GM06990 (cell line): ENCODE results near the gene SPSB3.

Experiments used
- DNase-seq: peaks from one replicate; pipeline ENCODE4 v3.0.0-alpha.2; 2011; ENCODE audit not compliant: insufficient read length; ENCODE audit errors: extremely low read depth
- H3K27me3 ChIP-seq: replicated peaks from 2 replicates; pipeline ENCODE4 v1.6.0; 2011; ENCODE audit warnings: low read length; ENCODE audit not compliant: control insufficient read depth, insufficient read depth
- H3K36me3 ChIP-seq: 2 replicates; pipeline ENCODE4 v1.5.1; 2011; ENCODE audit warnings: low read length; ENCODE audit not compliant: control insufficient read depth, insufficient read depth
- H3K4me3 ChIP-seq: replicated peaks from 2 replicates; pipeline ENCODE4 v1.5.1; 2011; ENCODE audit warnings: low read depth, mild to moderate bottlenecking, control low read depth, low read length
- CTCF ChIP-seq: IDR thresholded peaks from 2 replicates; pipeline ENCODE4 v1.5.1; 2011; ENCODE audit warnings: low read length, control low read depth, mild to moderate bottlenecking, inconsistent platforms; ENCODE audit not compliant: insufficient read depth, poor library complexity, severe bottlenecking

The SPSB3 gene

GRCh38 chr16:1788095-1788707, 5.8 kb upstream of the SPSB3 start:
- TF ChIP-seq CTCF = no peak
- H3K36me3 ChIP-seq = peaks cover 13% of the 10 kb centered on the region
- H3K27me3 ChIP-seq = no peaks in the 10 kb centered on the region
- no peak overlapping the region for H3K4me3 ChIP-seq
- peak; percentile 7 for DNase-seq

GRCh38 chr16:1787322-1788094, 5.1 kb upstream of the SPSB3 start:
- peak; percentile 9 for DNase-seq
- no peak overlapping the region for H3K4me3 ChIP-seq
- H3K27me3 ChIP-seq = no peaks in the 10 kb centered on the region
- TF ChIP-seq CTCF = no peak
- peaks cover 13% of the 10 kb centered on the region for H3K36me3 ChIP-seq

GRCh38 chr16:1787056-1787321, 4.6 kb upstream of the SPSB3 start:
- TF ChIP-seq CTCF = no peak
- DNase-seq = no peak
- peaks cover 13% of the 10 kb centered on the region for H3K36me3 ChIP-seq
- H3K27me3 ChIP-seq = no peaks in the 10 kb centered on the region
- no peak overlapping the region for H3K4me3 ChIP-seq

GRCh38 chr16:1786242-1787055, 4.1 kb upstream of the SPSB3 start:
- Histone ChIP-seq H3K36me3 (peaks cover 13% of the 10 kb centered on the region), H3K4me3 (no peak overlapping the region), H3K27me3 (no peaks in the 10 kb centered on the region)
- peak; percentile 15 for DNase-seq
- TF ChIP-seq CTCF = no peak

DNA sequence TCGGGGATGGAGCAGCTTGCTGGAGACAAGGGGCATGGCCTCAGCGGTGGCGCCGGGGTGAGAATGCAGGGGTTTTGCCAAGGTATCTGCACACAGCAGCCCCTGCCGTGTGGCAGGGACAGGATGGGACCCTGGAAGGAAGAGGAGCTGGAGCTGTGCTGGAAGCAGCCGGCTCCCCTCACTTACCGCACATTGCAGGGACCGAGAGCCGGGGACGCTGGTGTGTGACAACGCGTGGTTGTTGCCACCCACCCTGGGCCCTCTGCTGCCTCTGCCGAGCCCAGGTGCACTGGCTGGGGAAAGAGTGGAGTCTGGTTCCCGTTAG, 3.4 kb upstream of the SPSB3 start:
- H3K36me3 ChIP-seq = peaks cover 13% of the 10 kb centered on the region

More for the DNA sequence above, 3.4 kb upstream of the SPSB3 start:
- Histone ChIP-seq H3K4me3 (no peak overlapping the region), H3K27me3 (no peaks in the 10 kb centered on the region)
- TF ChIP-seq CTCF = no peak
- peak; percentile 6 for DNase-seq
